Adrenal gland (tissue), 12 donors: ENCODE data around the gene NEUROG2. TPM values are rescaled to one million over a fixed set of nuclear protein-coding genes. Genes with fewer than 3 reads are reported as not detected.
A peak's percentile ranks its signal among the peaks of the same experiment; 100 is the strongest.

ENCODE experiments used
- DNase-seq, 7 donors: peaks; one replicate each; pipeline ENCODE4 v3.0.0-alpha.2; 2019 to 2020
- H3K27ac ChIP-seq, 5 donors: fragments of 200-600 bp; sonication (generic) in 4 of 5; 1 replicate in 3 of 5; 2 replicates in 2 of 5; pipeline versions ENCODE4 v1.5.1 to v1.8.0; 2016 to 2020; ENCODE audit warnings: mild to moderate bottlenecking in 1 of 5
- H3K27me3 ChIP-seq: fragments of 200-600 bp; 2 replicates; pipeline ENCODE4 v1.8.0; 2021
- H3K36me3 ChIP-seq, 2 donors: fragments of 200-600 bp; replicated peaks in 1 of 2; 1 replicate in 1 of 2; 2 replicates in 1 of 2; pipeline versions ENCODE4 v1.5.1 to v1.8.0; 2018 to 2022
- H3K4me1 ChIP-seq, 2 donors: fragments of 200-600 bp; replicated peaks in 1 of 2; 1 replicate in 1 of 2; 2 replicates in 1 of 2; pipeline versions ENCODE4 v1.5.1 to v1.8.0; 2018 to 2021
- H3K4me3 ChIP-seq, 4 donors: fragments of 200-600 bp; sonication (generic) in 3 of 4; one replicate each; pipeline ENCODE4 v1.5.1; 2016 to 2018
- H3K9me3 ChIP-seq, 3 donors: fragments of 200-600 bp; sonication (generic) in 1 of 3; replicated peaks in 1 of 3; 1 replicate in 2 of 3; 2 replicates in 1 of 3; pipeline versions ENCODE4 v1.5.1 to v1.8.0; 2016 to 2021
- POLR2A ChIP-seq, 2 donors: fragments of 450-650 bp; IDR thresholded peaks; one replicate each; pipeline ENCODE4 v1.6.1; 2017; ENCODE audit warnings: antibody characterized with exemption in 2 of 2, mild to moderate bottlenecking in 2 of 2, moderate library complexity in 1 of 2
- WGBS, 4 donors: extraction: QIAGEN DNeasy Blood & Tissue Kit in 2 of 4; methylation state at CpG; one replicate each; pipeline versions ENCODE4 v1.1.5 to v1.1.7; 2013 to 2017; 5-methylcytosine and 5-hydroxymethylcytosine counted together
- intact Hi-C, 2 donors: fragments of 100-400 bp; cut with DNase I; formaldehyde crosslinking; loops; one replicate each; pipeline versions ENCODE4 v1.14.1 to v1.15.0; 2022 to 2023
- polyA plus RNA-seq, 3 donors: library from polyadenylated mRNA; stranded (reverse); fragments of 200-250 nt in 2 of 3; fragments of 350-450 nt in 1 of 3; fragmentation: Illumina TruSeq in 1 of 3; extraction: RNeasy Lipid Tissue Mini Kit (QIAGEN cat#74804) in 1 of 3; gene quantifications; one replicate each; pipeline ENCODE4 v1.2.3, GENCODE V29; 2013 to 2014
- total RNA-seq, 9 donors: library from RNA; depleted of rRNA in 4 of 9; stranded (reverse); fragments of >200 nt in 4 of 9; fragments of 120-200 nt in 1 of 9; fragmentation: NEBNext Ultra II Directional in 1 of 9; extraction: Animal tissue kit (Norgen Biotek cat#: 25700) in 1 of 9; gene quantifications; one replicate each; pipeline versions ENCODE4 v1.1.0 to v1.2.4, GENCODE V29; 2013 to 2023
- TF ChIP-seq, protein P1 (sequence below), 6 experiments: fragments of 450-650 bp in 4 of 6; fragments of 200-600 bp in 2 of 6; sonication (generic) in 1 of 6; IDR thresholded peaks; 1 replicate in 5 of 6; 2 replicates in 1 of 6; pipeline versions ENCODE4 v1.5.1 to v1.8.0; 2016 to 2021; ENCODE audit warnings: antibody characterized with exemption in 6 of 6, mild to moderate bottlenecking in 2 of 6, moderate library complexity in 1 of 6
- donor health status: healthy with polysubstance abuse.
- donor health status: Bipolar disorder and iron deficiency.
- donor health status: DM: yes; HTN: yes; CAD: no.
- donor health status: DM: no; HTN: no; CAD: no.
- donor health status: DM: no; HTN: no; CAD: no.
- donor health status: DM: yes; HTN: yes; CAD: no.

The NEUROG2 gene
- total and polyA plus RNA-seq, 12 donors = 0.06 TPM; not detected in 11

DNA sequence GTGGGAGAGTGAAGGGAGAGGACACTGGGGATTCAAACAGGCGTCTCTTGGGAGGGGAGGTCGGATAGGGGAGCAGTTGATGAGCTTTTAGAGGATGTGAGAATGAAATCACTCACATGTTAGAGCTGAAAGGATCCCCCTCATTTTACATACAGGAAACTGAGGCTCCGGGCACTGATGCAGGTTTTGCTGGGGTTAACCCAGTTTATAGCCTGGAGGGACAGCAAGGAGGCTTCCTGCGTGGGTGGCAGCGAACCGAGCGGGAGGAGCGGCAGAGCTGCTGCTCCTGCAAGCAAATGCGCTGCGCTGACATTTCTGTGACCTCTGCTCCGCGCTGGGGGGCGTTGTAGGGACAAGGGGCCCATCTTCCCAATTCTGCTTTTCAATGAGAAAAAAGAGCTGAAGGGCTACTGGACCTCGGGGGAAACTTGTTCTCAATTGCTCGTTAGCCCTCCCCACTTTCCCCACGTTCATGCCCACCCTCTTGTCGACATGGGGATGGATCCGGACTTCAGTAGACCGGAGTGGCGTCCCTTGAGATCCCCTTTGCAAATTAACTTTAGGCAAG, 1.2 kb upstream of the NEUROG2 start:
- Histone ChIP-seq H3K4me1 (peaks cover 18 to 19% of the 10 kb centered on the region in 2 donors), H3K4me3 (peak overlapping the region in 1 of 4 donors; percentile 69), H3K27ac (no peak overlapping the region), H3K27me3 (peaks cover 92% of the 10 kb centered on the region), H3K9me3 (no peaks in the 10 kb centered on the region), H3K36me3 (no peaks in the 10 kb centered on the region)
- intact Hi-C loops = no loop called here
- DNase-seq = no peak
- WGBS, 4 donors = 5 to 12% (median 6%) methylated on average over 10 to 20 of the region's 20 CpGs
- TF ChIP-seq, protein P1, sequence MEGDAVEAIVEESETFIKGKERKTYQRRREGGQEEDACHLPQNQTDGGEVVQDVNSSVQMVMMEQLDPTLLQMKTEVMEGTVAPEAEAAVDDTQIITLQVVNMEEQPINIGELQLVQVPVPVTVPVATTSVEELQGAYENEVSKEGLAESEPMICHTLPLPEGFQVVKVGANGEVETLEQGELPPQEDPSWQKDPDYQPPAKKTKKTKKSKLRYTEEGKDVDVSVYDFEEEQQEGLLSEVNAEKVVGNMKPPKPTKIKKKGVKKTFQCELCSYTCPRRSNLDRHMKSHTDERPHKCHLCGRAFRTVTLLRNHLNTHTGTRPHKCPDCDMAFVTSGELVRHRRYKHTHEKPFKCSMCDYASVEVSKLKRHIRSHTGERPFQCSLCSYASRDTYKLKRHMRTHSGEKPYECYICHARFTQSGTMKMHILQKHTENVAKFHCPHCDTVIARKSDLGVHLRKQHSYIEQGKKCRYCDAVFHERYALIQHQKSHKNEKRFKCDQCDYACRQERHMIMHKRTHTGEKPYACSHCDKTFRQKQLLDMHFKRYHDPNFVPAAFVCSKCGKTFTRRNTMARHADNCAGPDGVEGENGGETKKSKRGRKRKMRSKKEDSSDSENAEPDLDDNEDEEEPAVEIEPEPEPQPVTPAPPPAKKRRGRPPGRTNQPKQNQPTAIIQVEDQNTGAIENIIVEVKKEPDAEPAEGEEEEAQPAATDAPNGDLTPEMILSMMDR (IDR thresholded peaks at IDR 0.05) = no peak
- no peak for TF ChIP-seq POLR2A (IDR thresholded peaks at IDR 0.05)

DNA sequence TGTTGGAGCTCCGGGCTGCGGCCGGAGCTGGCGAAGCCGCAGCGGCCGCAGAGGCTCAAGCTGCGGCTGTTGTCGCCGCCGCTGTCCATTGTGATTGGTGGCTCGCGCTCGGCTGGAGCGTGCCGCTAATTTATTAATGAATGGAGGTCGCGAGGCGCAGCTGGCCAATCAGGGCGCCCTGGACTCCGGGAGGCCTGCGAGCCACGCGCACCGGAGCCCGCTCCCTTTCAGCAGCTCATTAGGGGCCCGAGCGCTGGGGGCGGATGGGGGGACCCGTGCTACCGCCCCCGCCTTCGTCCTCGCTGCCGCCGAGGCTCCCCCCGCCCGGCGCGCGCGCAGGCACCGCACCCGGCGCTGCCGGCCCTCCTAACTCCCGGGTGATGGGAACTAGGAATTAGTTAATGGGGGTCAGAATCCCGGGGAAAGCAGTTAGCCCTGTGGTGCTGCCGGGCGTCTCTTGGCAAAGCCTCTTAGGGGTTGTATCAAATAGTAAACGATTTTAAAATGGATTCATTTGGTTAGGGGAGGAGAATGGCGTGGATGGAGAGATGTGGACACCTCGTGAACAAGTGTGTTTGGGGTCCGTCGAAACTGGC, 589 bp upstream of the NEUROG2 start:
- H3K27me3 ChIP-seq = peaks cover 92% of the 10 kb centered on the region
- intact Hi-C loops = no loop called here
- peaks cover 18 to 19% of the 10 kb centered on the region in 2 donors for H3K4me1 ChIP-seq

DNA sequence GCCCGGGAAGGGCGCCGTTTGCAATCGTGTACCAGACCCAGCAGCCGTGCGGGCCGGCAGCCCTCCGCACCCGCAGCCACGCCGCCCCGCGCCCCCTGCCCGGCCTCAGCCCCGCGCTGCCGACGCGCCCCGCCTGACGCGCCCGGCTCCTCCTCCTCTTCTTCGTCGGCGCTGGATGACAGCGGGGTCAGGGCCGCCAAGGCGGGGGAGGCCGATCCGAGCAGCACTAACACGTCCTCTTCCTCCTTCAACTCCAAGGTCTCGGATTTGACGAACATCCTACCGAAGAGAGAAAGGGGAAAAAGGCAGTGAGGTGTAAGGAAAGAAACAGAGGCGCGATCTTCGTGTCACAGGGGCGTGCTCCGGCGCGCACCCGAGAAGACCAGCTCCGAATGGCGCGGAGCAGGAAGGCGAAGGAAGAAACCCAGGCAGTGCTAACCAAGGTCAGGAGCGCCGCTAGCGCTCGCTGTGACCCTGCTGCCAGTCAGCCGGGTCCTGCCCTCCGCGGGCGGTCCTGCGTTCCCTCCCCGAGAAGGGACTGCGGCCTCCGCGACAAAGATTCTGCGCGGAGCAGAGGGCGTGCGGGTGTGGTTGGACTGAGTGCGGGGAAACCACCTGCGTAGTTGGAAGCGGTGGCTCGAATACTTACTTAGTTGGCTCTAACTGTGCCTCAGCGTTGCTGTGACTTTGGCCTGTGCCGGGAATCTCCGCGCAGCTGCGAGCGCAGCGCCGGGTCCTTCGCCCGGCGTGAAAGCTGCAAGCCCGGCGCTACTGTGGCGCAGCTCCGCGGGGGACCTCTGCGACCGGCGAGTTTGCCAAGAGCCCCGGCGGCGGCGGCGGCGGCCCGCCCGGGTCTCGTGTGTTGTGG, 548 bp downstream of the NEUROG2 start:
- no peak for TF ChIP-seq POLR2A (IDR thresholded peaks at IDR 0.05)
- TF ChIP-seq, protein P1 (IDR thresholded peaks at IDR 0.05) = no peak
- peak overlapping the region in 2 of 4 donors; percentile 26 to 69 for H3K4me3 ChIP-seq
- peaks cover 22 to 26% of the 10 kb centered on the region in 2 donors for H3K4me1 ChIP-seq
- H3K36me3 ChIP-seq = no peaks in the 10 kb centered on the region
- no peaks in the 10 kb centered on the region for H3K9me3 ChIP-seq
- intact Hi-C loops = no loop called here
- DNase-seq = peak in 1 of 7 donors; percentile 29
- H3K27me3 ChIP-seq = peaks cover 92% of the 10 kb centered on the region
- no peak overlapping the region for H3K27ac ChIP-seq
- WGBS, 4 donors = 0 to 1% (median 1%) methylated on average over 11 to 96 of the region's 96 CpGs

More for the DNA sequence above, 589 bp upstream of the NEUROG2 start:
- 1 to 4% (median 2%) methylated on average over 15 to 55 of the region's 55 CpGs for WGBS, 4 donors
- Histone ChIP-seq H3K9me3 (no peaks in the 10 kb centered on the region), H3K4me3 (peak overlapping the region in 1 of 4 donors; percentile 69), H3K27ac (no peak overlapping the region), H3K36me3 (no peaks in the 10 kb centered on the region)
- TF ChIP-seq, protein P1 (IDR thresholded peaks at IDR 0.05) = no peak
- no peak for TF ChIP-seq POLR2A (IDR thresholded peaks at IDR 0.05)
- DNase-seq = peak in 1 of 7 donors; percentile 15

DNA sequence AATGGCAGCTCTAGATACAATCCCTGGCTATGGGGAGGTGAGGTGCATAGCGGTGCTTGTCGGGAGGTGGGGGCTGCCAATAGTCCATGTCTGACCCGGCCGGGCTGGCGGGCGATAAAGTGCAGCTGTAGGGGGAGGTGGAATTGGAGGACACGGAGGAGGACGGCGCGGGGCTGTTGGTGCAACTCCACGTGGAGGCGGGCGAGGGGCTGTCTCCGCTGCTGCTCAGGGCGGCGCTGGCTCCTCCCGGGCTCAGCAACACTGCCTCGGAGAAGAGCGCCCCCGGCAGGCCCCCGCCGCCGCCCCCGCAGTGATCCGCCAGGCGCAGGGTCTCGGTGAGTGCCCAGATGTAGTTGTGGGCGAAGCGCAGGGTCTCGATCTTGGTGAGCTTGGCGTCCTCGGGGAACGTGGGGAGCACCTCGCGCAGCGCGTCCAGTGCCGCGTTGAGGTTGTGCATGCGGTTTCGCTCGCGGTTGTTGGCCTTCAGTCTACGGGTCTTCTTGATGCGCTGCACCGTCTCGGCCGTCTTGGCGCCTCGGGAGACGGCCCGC, 1.3 kb downstream of the NEUROG2 start:
- Histone ChIP-seq H3K4me1 (peaks cover 24 to 32% of the 10 kb centered on the region in 2 donors), H3K36me3 (no peaks in the 10 kb centered on the region)
- TF ChIP-seq, protein P1 (IDR thresholded peaks at IDR 0.05) = no peak

More for the DNA sequence above, 1.3 kb downstream of the NEUROG2 start:
- intact Hi-C loops = no loop called here
- Histone ChIP-seq H3K9me3 (no peaks in the 10 kb centered on the region), H3K4me3 (peak overlapping the region in 1 of 4 donors; percentile 69), H3K27me3 (peaks cover 92% of the 10 kb centered on the region), H3K27ac (no peak overlapping the region)
- WGBS, 4 donors = 3 to 6% (median 4%) methylated on average over 10 to 52 of the region's 52 CpGs
- no peak for DNase-seq
